Activated CD4-positive, alpha-beta T cell treated with anti-CD3 and anti-CD28 coated beads, Interleukin-2, amount 50 U/mL, for 1 hour (primary cell): ENCODE results near the gene TCP11X1.
"Not testable (repeated sequence)": the region's sequence is repeated elsewhere in the genome, so short reads cannot be mapped to it uniquely, and the experiment has no call there.

Experiments
- DNase-seq: peaks from one replicate; pipeline ENCODE4 v3.0.0-alpha.2; 2020

The TCP11X1 gene

DNA sequence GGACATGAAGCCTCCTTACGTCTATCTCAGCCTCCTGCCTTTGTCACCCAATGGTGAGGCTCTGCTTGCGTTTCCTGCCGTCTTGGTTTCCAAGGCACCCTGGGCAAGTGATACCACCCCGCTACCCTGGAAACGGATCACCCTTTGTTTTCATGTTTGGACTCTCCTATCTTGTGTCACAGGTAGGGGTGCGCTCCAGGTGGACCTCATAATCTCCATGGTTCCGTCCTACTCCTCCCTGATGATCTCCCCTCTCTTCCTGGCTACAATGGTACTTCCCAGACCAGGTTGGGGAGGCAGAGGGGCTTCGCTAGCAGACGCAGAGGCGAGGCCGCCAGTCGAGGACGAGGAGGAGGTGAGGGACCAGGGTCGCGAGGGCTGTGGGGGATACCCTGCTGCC, at the start of gene TCP11X1:
TSS of gene TCP11X1 (plus strand) at position 316 of the 400 bp plus-strand sequence.
- not testable (repeated sequence) for DNase-seq

DNA sequence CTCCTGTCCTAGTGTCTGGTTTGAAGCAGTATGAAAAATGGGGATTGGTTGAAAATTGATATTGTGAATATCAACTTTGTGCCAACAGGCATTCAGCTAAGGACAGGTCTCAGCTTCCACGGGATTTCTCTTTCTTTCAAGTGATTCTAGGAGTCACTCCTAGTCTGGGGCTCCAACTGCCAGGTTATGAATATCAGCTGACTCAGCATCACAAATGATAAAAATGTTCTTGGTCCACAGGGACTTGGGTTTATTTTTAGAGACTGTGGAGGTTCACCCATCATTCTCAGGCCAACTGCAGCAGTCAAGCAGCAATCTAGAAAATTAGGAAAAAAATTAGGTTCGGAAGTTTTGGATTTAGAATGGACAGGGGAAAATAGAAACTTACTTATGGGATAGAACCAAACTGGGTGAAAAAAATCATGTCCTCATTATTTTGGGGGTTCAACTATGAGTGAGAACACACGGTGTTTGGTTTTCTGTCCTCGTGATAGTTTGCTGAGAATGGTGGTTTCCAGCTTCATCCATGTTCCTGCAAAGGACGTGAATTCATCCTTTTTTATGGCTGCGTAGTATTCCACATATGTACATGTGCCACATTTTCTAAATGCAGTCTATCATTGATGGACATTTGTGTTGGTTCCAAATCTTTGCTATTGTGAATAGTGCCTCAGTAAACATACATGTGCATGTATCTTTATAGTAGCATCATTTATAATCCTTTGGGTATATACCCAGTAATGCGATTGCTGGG, 29.0 kb upstream of the TCP11X1 start:
- DNase-seq: no peak

DNA sequence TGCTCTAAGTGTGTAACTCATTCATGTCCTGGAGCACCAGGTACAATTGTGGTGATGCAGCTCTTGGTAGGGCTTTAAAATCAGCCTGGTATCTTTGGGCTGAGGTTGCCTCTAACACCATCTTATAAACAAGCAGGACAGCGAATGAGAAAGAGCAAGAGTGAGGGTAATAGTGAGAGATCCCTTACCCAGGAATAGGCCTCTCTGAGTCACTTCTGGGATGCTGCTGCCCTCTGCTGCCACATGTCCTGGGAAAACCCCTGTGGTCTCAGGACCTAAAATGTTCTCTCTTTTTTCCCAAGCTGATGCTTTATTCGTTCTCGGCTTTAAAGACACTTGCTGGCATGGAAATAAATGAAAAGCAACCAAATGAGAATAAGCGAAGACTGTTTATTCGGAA, 7.2 kb upstream of the TCP11X1 start:
- not testable (repeated sequence) for DNase-seq

DNA sequence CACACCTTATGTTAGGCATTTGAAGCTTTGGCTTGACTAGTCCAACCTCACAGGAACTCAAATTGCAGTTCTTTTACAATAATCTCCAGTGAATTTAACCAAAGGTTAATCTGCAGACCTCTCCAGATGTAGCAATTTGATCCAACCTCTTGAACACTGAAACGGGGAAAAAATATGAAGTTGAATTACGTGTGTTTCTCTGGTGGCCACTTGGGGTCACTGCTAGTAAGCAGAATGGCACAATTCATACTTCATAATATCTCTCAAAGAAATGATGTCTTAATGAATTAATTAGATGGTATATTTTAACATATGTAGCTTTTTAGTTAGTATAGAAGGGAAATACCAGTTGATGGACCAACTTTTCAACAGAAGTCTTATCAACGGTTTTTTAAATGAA, 1.4 kb downstream of the TCP11X1 start:
- DNase-seq: not testable (repeated sequence)

DNA sequence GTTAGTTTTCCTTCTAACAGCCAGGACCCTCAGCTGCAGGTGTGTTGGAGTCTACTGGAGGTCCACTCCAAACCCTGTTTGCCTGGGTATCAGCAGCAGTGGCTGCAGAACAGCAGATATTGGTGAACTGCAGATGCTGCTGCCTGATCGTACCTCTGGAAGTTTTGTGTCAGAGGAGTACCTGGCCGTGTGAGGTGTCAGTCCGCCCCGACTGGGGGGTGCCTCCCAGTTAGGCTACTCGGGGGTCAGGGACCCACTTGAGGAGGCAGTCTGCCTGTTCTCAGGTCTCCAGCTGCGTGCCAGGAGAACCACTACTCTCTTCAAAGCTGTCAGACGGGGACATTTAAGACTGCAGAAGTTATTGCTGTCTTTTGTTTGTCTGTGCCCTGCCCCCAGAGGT, 20.6 kb downstream of the TCP11X1 start:
- DNase-seq: not testable (repeated sequence)

DNA sequence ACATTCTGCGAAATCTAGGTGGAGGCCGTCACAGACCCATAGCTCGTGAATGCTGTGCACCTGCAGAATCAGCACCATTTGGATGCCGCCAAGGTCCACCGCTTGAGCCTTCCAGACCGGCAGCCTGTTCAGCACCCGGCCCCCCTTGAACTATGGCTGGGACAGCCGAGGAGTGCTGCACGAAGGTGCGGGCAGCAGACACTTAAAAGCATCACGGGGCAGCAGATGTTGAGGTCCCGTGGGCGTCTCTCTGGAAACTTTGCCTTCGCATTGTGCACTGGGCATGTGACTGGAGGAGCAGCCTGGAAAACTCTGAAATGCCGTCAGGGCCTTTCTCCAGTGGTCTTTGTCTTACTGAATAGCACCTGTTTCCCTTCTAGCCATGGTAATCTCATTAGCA, 25.2 kb downstream of the TCP11X1 start:
- not testable (repeated sequence) for DNase-seq

DNA sequence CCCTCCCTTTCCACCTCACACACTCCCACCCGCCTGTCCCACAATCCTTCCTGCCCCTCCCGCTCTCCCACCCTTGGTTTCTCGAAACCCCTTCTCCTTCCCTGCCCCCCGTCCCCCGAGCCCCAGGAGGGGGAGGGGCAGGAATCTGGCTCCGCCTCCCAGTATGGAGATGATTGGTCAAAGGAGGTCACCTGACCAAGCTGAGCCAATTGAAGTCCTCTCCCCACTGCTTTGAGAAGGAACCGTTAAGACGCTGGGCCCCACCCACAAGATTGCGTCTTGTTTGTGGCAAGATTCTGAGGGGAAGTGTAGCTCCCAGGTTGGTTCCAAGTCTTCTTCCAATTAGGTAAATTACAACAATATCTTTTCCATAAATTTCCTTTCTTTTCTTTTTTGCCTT, 31.8 kb downstream of the TCP11X1 start, which contains the start of gene NXF2:
TSS of gene NXF2 (plus strand) at position 275 of the 400 bp plus-strand sequence. CDS start 59,912 bp downstream, outside the sequence.
- DNase-seq: not testable (repeated sequence)

DNA sequence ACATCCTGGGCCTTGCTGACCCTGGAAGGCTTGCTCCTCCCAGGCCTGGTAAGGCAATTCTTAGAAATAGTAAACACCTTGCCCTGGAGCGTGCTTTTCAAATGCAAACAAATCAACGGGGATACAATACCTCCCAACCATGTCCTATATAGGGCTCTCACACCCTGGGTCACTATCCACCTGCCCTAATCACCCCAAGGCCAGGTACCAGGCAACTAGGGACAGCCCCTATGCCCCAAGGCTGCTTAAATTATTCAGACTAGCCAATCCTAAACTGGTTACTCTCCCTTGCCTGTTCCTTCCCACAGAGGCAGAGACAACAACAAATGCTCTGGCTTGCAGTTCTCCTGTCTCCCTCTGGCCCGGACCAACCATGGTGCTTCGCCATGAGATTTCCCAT, 57.1 kb downstream of the TCP11X1 start:
- DNase-seq: not testable (repeated sequence)
